Left renal pelvis (tissue), 4 donors: ENCODE data around the gene LCNL1. TPM values are rescaled to one million over a fixed set of nuclear protein-coding genes. Genes with fewer than 3 reads are reported as not detected.
A peak's percentile ranks its signal among the peaks of the same experiment; 100 is the strongest.
"Not testable (repeated sequence)": the region's sequence is repeated elsewhere in the genome, so short reads cannot be mapped to it uniquely, and the experiment has no call there.

Experiments used
- DNase-seq, 4 donors: peaks; one replicate each; pipeline ENCODE4 v3.0.0-alpha.2; 2013; ENCODE audit warnings: low read depth in 4 of 4, low spot score in 3 of 4
- polyA plus RNA-seq, 4 donors: library from polyadenylated mRNA; unstranded; fragments of 120-200 nt; gene quantifications; one replicate each; pipeline ENCODE4 v1.2.1, GENCODE V29; 2013; ENCODE audit not compliant: insufficient read length in 4 of 4

The LCNL1 gene
- polyA plus RNA-seq, 4 donors = 0.11 to 0.45 (median 0.13) TPM; not detected in 1

- no peak for DNase-seq
Observed at GRCh38 chr9:137020771-137021567, 38.2 kb downstream of the LCNL1 start.

- no peak for DNase-seq
Observed at GRCh38 chr9:137021568-137021978, 38.8 kb downstream of the LCNL1 start.

GRCh38 chr9:137021979-137022661 lies 39.3 kb downstream of the LCNL1 start:
- no peak for DNase-seq

GRCh38 chr9:137022662-137023008 lies 39.8 kb downstream of the LCNL1 start:
- no peak for DNase-seq

GRCh38 chr9:137023157-137023556 lies 40.4 kb downstream of the LCNL1 start:
- no peak for DNase-seq

- DNase-seq = no peak
Observed at GRCh38 chr9:137023583-137023991, 40.8 kb downstream of the LCNL1 start.

GRCh38 chr9:137025517-137025966 lies 42.7 kb downstream of the LCNL1 start:
- DNase-seq = peak in 3 of 4 donors; percentile 63 to 82 (median 69)

GRCh38 chr9:137026384-137026783 lies 43.6 kb downstream of the LCNL1 start:
- DNase-seq = no peak

GRCh38 chr9:137026828-137027227 lies 44.0 kb downstream of the LCNL1 start:
- no peak for DNase-seq

GRCh38 chr9:137027369-137028262 lies 44.8 kb downstream of the LCNL1 start, which contains the start of gene ABCA2:
TSS of gene ABCA2 (minus strand) at chr9:137028237. CDS start at chr9:137028140, 97 bp downstream.
- no peak for DNase-seq

GRCh38 chr9:137028263-137029057 lies 45.7 kb downstream of the LCNL1 start:
- no peak for DNase-seq

- no peak for DNase-seq
Observed at GRCh38 chr9:137029058-137029936, 46.5 kb downstream of the LCNL1 start.

GRCh38 chr9:137030006-137030405 lies 47.2 kb downstream of the LCNL1 start:
- no peak for DNase-seq

GRCh38 chr9:137030538-137031527 lies 48.0 kb downstream of the LCNL1 start:
- DNase-seq = no peak

- no peak for DNase-seq
Observed at GRCh38 chr9:137031904-137032640, 49.3 kb downstream of the LCNL1 start, which contains the start of gene FUT7. TSS of gene FUT7 (minus strand) at chr9:137032088. CDS start at chr9:137031991, 97 bp downstream.

- no peak for DNase-seq
Observed at GRCh38 chr9:137032858-137033257, 50.1 kb downstream of the LCNL1 start.

- not testable (repeated sequence) for DNase-seq
Observed at GRCh38 chr9:137033481-137033880, 50.7 kb downstream of the LCNL1 start.
